ENCODE measurements around the gene ZMIZ1.

DNA sequence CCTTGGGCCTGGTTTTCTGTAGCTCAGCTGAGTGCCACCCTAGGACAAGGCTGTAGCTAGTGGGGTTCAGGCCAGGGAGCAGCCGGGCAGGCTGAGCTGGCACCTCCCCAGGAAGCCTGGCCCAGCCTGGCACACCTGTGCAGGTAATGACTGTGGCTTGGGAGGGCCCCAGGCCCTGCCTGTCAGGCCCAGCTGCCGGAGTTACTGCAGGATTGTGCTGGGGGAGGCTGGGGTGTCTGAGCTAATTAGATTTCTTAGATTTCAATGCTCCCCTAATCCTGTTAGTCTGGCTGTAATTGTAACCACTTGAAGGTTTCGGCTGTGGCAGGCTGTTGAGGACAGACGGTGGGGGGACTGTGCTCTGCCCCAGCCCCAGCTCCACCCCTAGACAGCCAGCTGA lies 6.0 kb downstream of the ZMIZ1 start:
- no peak for TF ChIP-seq EZH2 (IDR thresholded peaks at IDR 0.05; ENCODE audit: low read length, missing control alignments)
- no peak for TF ChIP-seq CTCF (conservative IDR thresholded peaks at IDR 0.05 in 1 of 2, IDR thresholded peaks at IDR 0.05 in 1 of 2; ENCODE audit: low read depth in 1 of 2, low read length in 2 of 2)

Data from fibroblast of lung (primary cell).